Spleen (tissue), 7 donors: ENCODE measurements around the gene SLC25A34.

Experiments used
- CTCF ChIP-seq, 11 experiments: fragments of 200-600 bp in 7 of 11; fragments of 450-650 bp in 4 of 11; sonication (generic) in 4 of 11; IDR thresholded peaks in 8 of 11; conservative IDR thresholded peaks in 3 of 11; 1 replicate in 7 of 11; 2 replicates in 4 of 11; pipeline versions ENCODE4 v1.4.0 to v1.8.0; 2016 to 2021; ENCODE audit warnings: antibody characterized with exemption in 11 of 11, inconsistent platforms in 4 of 11, mild to moderate bottlenecking in 1 of 11
- POLR2A ChIP-seq, 3 donors: fragments of 450-650 bp; IDR thresholded peaks; one replicate each; pipeline ENCODE4 v1.5.1; 2017; ENCODE audit warnings: antibody characterized with exemption in 3 of 3, mild to moderate bottlenecking in 1 of 3
- POLR2AphosphoS5 ChIP-seq, 3 donors: sonication (generic); formaldehyde crosslinking; IDR thresholded peaks; one replicate each; pipeline ENCODE4 v1.5.1; 2017; ENCODE audit warnings: antibody characterized with exemption in 3 of 3
- donor health status: DM: no; HTN: no; CAD: no; lungs with moderate emphysema.
- donor health status: DM: no; HTN: no; CAD: no.
- donor health status: DM: no; HTN: no; CAD: no.

GRCh38 chr1:15714406-15715136, 21.5 kb upstream of the SLC25A34 start:
- TF ChIP-seq CTCF (IDR thresholded peaks at IDR 0.05 in 8 of 11, conservative IDR thresholded peaks at IDR 0.05 in 3 of 11) = no peak
- no peak for TF ChIP-seq POLR2AphosphoS5 (IDR thresholded peaks at IDR 0.05)
- TF ChIP-seq POLR2A (IDR thresholded peaks at IDR 0.05) = no peak
